Measurements from ENCODE around the gene ARAP2.

DNA sequence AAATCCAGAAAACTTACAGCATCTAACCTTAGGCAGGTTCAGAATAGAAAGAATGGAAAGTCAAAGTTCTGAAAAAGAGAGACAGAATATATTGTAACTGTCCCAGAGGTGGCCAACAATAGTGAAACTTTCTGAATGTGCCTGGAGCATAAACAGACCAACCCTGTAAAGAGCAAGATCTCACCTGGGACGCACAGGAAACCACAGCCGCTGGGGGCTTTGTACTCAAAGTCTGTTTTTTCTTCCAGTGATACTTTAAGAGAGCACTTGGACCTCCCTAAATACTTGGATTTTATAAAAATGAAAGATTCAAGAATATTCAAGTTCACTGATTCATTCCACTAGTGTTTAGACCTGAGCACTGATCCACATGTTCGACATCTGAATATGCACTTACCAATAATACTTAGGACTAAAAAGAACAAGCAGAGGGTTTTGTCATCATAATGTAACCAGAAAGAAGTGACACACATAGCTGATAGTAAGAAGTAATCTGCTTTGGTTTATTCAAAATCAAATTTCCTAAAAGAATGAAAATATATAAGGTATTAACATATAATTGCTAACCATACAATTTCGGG is 35.3 kb downstream of the ARAP2 start:
- TF ChIP-seq, protein P1, sequence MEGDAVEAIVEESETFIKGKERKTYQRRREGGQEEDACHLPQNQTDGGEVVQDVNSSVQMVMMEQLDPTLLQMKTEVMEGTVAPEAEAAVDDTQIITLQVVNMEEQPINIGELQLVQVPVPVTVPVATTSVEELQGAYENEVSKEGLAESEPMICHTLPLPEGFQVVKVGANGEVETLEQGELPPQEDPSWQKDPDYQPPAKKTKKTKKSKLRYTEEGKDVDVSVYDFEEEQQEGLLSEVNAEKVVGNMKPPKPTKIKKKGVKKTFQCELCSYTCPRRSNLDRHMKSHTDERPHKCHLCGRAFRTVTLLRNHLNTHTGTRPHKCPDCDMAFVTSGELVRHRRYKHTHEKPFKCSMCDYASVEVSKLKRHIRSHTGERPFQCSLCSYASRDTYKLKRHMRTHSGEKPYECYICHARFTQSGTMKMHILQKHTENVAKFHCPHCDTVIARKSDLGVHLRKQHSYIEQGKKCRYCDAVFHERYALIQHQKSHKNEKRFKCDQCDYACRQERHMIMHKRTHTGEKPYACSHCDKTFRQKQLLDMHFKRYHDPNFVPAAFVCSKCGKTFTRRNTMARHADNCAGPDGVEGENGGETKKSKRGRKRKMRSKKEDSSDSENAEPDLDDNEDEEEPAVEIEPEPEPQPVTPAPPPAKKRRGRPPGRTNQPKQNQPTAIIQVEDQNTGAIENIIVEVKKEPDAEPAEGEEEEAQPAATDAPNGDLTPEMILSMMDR (IDR thresholded peaks at IDR 0.05; ENCODE audit: borderline replicate concordance, extremely low read depth, low read length, poor library complexity, severe bottlenecking) = no peak
- no peak for TF ChIP-seq EZH2 (IDR thresholded peaks at IDR 0.05; ENCODE audit: borderline replicate concordance, low read depth, low read length, severe bottlenecking)

Measured in DND-41 (cell line).